IMR-90 (cell line): ENCODE measurements around the gene INPP5D. TPM values are rescaled to one million over a fixed set of nuclear protein-coding genes. Genes with fewer than 3 reads are reported as not detected.

Experiments
- ATAC-seq: fragments of 200-7000 bp; cut with Tn5 transposase; 2 replicates; pipeline ENCODE4 v1.9.1; 2020; ENCODE audit warnings: low read depth, mild to moderate bottlenecking, moderate library complexity
- BruUV-seq: library from RNA; stranded (reverse); fragments of 400-500 nt; replicated peaks from 2 replicates; lab custom pipeline; 2021; lab: Mats Ljungman, UMichigan
- CTCF ChIA-PET: fragments of 300-600 bp; formaldehyde crosslinking; extraction: SDS; loops from one replicate; lab custom pipeline; 2021; ENCODE audit warnings: antibody characterized with exemption; lab: Yijun Ruan, JAX
- POLR2A ChIA-PET: fragments of 300-600 bp; sonication (Branson Sonifier 250); formaldehyde crosslinking; loops from one replicate; lab custom pipeline; 2022; ENCODE audit warnings: antibody characterized with exemption; ENCODE audit not compliant: unreplicated experiment; lab: Charles Lee
- DNase-seq: peaks from one replicate; pipeline ENCODE4 v3.0.0; 2013
- H2AFZ ChIP-seq: replicated peaks from 2 replicates; pipeline ENCODE3; 2013; ENCODE audit warnings: low read length, mild to moderate bottlenecking; ENCODE audit not compliant: poor library complexity
- H2AK5ac ChIP-seq: 2 replicates; pipeline ENCODE4 v1.6.1; 2013; ENCODE audit warnings: low read depth, low read length, inconsistent platforms
- H2AK9ac ChIP-seq: replicated peaks from 2 replicates; pipeline ENCODE3; 2013; ENCODE audit warnings: mild to moderate bottlenecking, low read depth, low read length, moderate library complexity; ENCODE audit not compliant: poor library complexity
- H2BK120ac ChIP-seq: 2 replicates; pipeline ENCODE4 v1.6.1; 2013; ENCODE audit warnings: low read depth, low read length, inconsistent platforms
- H2BK15ac ChIP-seq: 3 replicates; pipeline ENCODE4 v1.6.1; 2013; ENCODE audit warnings: low read depth, low read length, inconsistent platforms
- H2BK20ac ChIP-seq: 2 replicates; pipeline ENCODE4 v1.6.1; 2013; ENCODE audit warnings: low read depth, mild to moderate bottlenecking, inconsistent platforms, low read length, moderate library complexity
- H2BK5ac ChIP-seq: 2 replicates; pipeline ENCODE4 v1.6.1; 2013; ENCODE audit warnings: mild to moderate bottlenecking, low read depth, low read length, inconsistent platforms; ENCODE audit not compliant: poor library complexity, severe bottlenecking
- H3K14ac ChIP-seq: replicated peaks from 2 replicates; pipeline ENCODE4 v1.6.1; 2013; ENCODE audit warnings: low read depth, low read length, inconsistent platforms
- H3K18ac ChIP-seq: 2 replicates; pipeline ENCODE4 v1.6.1; 2013; ENCODE audit warnings: low read depth, low read length, control low read depth
- H3K23ac ChIP-seq: 2 replicates; pipeline ENCODE4 v1.6.1; 2013; ENCODE audit warnings: low read depth, low read length, inconsistent platforms
- H3K27ac ChIP-seq: 2 replicates; pipeline ENCODE4 v1.5.1; 2013; ENCODE audit warnings: mild to moderate bottlenecking, control low read depth, low read length; ENCODE audit not compliant: insufficient read depth
- H3K27me3 ChIP-seq: 2 replicates; pipeline ENCODE4 v1.6.1; 2013; ENCODE audit warnings: low read length; ENCODE audit not compliant: control insufficient read depth, insufficient read depth
- H3K36me3 ChIP-seq: 2 replicates; pipeline ENCODE4 v1.6.1; 2013; ENCODE audit warnings: low read length, mixed read lengths; ENCODE audit not compliant: control insufficient read depth, insufficient read depth
- H3K4ac ChIP-seq: 2 replicates; pipeline ENCODE4 v1.6.1; 2013; ENCODE audit warnings: low read depth, low read length, inconsistent platforms
- H3K4me1 ChIP-seq: 2 replicates; pipeline ENCODE4 v1.6.1; 2013; ENCODE audit warnings: low read length, mixed read lengths; ENCODE audit not compliant: control insufficient read depth, insufficient read depth
- H3K4me2 ChIP-seq: 2 replicates; pipeline ENCODE4 v1.6.1; 2013; ENCODE audit warnings: low read depth, mild to moderate bottlenecking, control low read depth, low read length, moderate library complexity
- H3K4me3 ChIP-seq: 2 replicates; pipeline ENCODE4 v1.5.1; 2013; ENCODE audit warnings: low read depth, mild to moderate bottlenecking, control low read depth, low read length, moderate library complexity; ENCODE audit not compliant: insufficient read depth
- H3K56ac ChIP-seq: 2 replicates; pipeline ENCODE4 v1.6.1; 2013; ENCODE audit warnings: low read length, inconsistent platforms; ENCODE audit not compliant: insufficient read depth; ENCODE audit errors: extremely low read depth
- H3K79me1 ChIP-seq, 2 experiments: 2 replicates each; pipeline ENCODE4 v1.6.1; 2013; ENCODE audit warnings: low read length in 2 of 2, inconsistent platforms in 1 of 2, low read depth in 1 of 2
- H3K9ac ChIP-seq: 2 replicates; pipeline ENCODE4 v1.6.1; 2013; ENCODE audit warnings: low read depth, low read length, control low read depth
- H3K9me1 ChIP-seq: 2 replicates; pipeline ENCODE4 v1.6.1; 2013; ENCODE audit warnings: low read length, inconsistent platforms; ENCODE audit not compliant: insufficient read depth
- H3K9me3 ChIP-seq: 2 replicates; pipeline ENCODE4 v1.6.1; 2013; ENCODE audit warnings: low read length; ENCODE audit not compliant: control insufficient read depth, insufficient read depth
- H4K20me1 ChIP-seq: 2 replicates; pipeline ENCODE4 v1.6.1; 2013; ENCODE audit warnings: low read length, inconsistent platforms; ENCODE audit not compliant: insufficient read depth
- H4K5ac ChIP-seq: 2 replicates; pipeline ENCODE4 v1.6.1; 2013; ENCODE audit warnings: mild to moderate bottlenecking, low read depth, low read length, control low read depth
- H4K8ac ChIP-seq, 2 experiments: 2 replicates each; pipeline ENCODE4 v1.6.1; 2013; ENCODE audit warnings: low read depth in 2 of 2, low read length in 2 of 2, control low read depth in 1 of 2, inconsistent platforms in 1 of 2
- H4K91ac ChIP-seq: 2 replicates; pipeline ENCODE4 v1.6.1; 2013; ENCODE audit warnings: low read depth, low read length, inconsistent platforms; ENCODE audit not compliant: insufficient read depth
- CEBPB ChIP-seq: IDR thresholded peaks from 2 replicates; pipeline ENCODE4 v1.6.1; 2012; ENCODE audit warnings: low read depth, low read length, improper control_type of control experiment
- POLR2A ChIP-seq: IDR thresholded peaks from 2 replicates; pipeline ENCODE4 v1.6.1; 2012; ENCODE audit warnings: mild to moderate bottlenecking, low read depth, low read length
- RCOR1 ChIP-seq: IDR thresholded peaks from 2 replicates; pipeline ENCODE4 v1.6.1; 2012; ENCODE audit warnings: mild to moderate bottlenecking, low read length, improper control_type of control experiment; ENCODE audit not compliant: insufficient replicate concordance
- USF2 ChIP-seq: fragments of 150-350 bp; IDR thresholded peaks from 2 replicates; pipeline ENCODE4 v1.6.1; 2017; ENCODE audit warnings: mild to moderate bottlenecking, antibody characterized with exemption, low read length, low read depth
- WGBS, 2 experiments: methylation state at CpG; one replicate each; pipeline versions ENCODE4 v1.1.5 to v1.1.7; 2013; ENCODE audit warnings: missing lambda C conversion rate in 2 of 2; ENCODE audit not compliant: insufficient read length in 1 of 2; ENCODE audit errors: extremely low coverage in 2 of 2; 5-methylcytosine and 5-hydroxymethylcytosine counted together
- dilution Hi-C: fragments of 300-500 bp; cut with HindIII; formaldehyde crosslinking; loops from one replicate; pipeline ENCODE4 v1.14.3; 2018; ENCODE audit warnings: low sequenced_read_pairs; ENCODE audit not compliant: unreplicated experiment
- in situ Hi-C: fragments of 300-500 bp; cut with MboI; formaldehyde crosslinking; loops from 3 replicates; pipeline ENCODE4 v1.14.3; 2019; ENCODE audit warnings: low sequenced_read_pairs, inconsistent platforms, mixed read lengths
- intact Hi-C: fragments of 100-400 bp; cut with micrococcal nuclease; formaldehyde crosslinking; loops from 2 replicates; pipeline ENCODE4 v1.10.0; 2022
- polyA plus RNA-seq, 3 experiments: library from polyadenylated mRNA; depleted of rRNA; stranded (reverse); fragments of >200 nt; gene quantifications; 2 replicates each; pipeline ENCODE4 v1.2.3, GENCODE V29; 2012; ENCODE audit warnings: low replicate concordance in 1 of 3
- total RNA-seq: library from RNA; depleted of rRNA; stranded (reverse); fragments of >200 nt; gene quantifications from 2 replicates; pipeline ENCODE4 v1.2.3, GENCODE V29; 2012

The INPP5D gene
- total and polyA plus RNA-seq, 2 of the 4 experiments (the other 2 are of a cell fraction): 0.18 to 0.29 TPM

GRCh38 chr2:233093166-233093448 is 33.0 kb downstream of the INPP5D start:
- no peak overlapping the region for H3K23ac ChIP-seq
- H2BK15ac ChIP-seq: no peak overlapping the region
- H3K14ac ChIP-seq: no peak overlapping the region
- H3K79me1 ChIP-seq: no peaks in the 10 kb centered on the region
- H3K27ac ChIP-seq: no peak overlapping the region
- H3K27me3 ChIP-seq: peaks cover 14% of the 10 kb centered on the region
- H2AK5ac ChIP-seq: no peak overlapping the region
- no peak overlapping the region for H2BK120ac ChIP-seq
- DNase-seq (no peak), ATAC-seq (no peak)
- H4K5ac ChIP-seq: no peak overlapping the region
- dilution Hi-C loops (no loop called here), intact Hi-C loops (no loop called here), in situ Hi-C loops (no loop called here)
- no peak overlapping the region for H3K9ac ChIP-seq
- BruUV-seq: no TSS peak
- no peak overlapping the region for H4K91ac ChIP-seq
- ChIA-PET CTCF (no interaction called here), POLR2A (no interaction called here)
- H3K9me3 ChIP-seq: no peaks in the 10 kb centered on the region
- no peaks in the 10 kb centered on the region for H3K36me3 ChIP-seq
- no peaks in the 10 kb centered on the region for H4K20me1 ChIP-seq
- H3K4ac ChIP-seq: no peak overlapping the region
- TF ChIP-seq RCOR1: no peak
- no peak for TF ChIP-seq CEBPB
- TF ChIP-seq POLR2A: no peak
- TF ChIP-seq USF2: no peak
- H4K8ac ChIP-seq: no peak overlapping the region
- no peaks in the 10 kb centered on the region for H3K9me1 ChIP-seq
- no peak overlapping the region for H3K56ac ChIP-seq
- H2BK20ac ChIP-seq: no peak overlapping the region
- WGBS, 2 experiments: no CpG with 5 or more reads among the region's 1 CpG
- no peak overlapping the region for H2AFZ ChIP-seq
- no peak overlapping the region for H2AK9ac ChIP-seq
- no peak overlapping the region for H3K4me3 ChIP-seq
- H3K18ac ChIP-seq: no peak overlapping the region
- H2BK5ac ChIP-seq: no peak overlapping the region
- no peaks in the 10 kb centered on the region for H3K4me1 ChIP-seq
- H3K4me2 ChIP-seq: no peak overlapping the region
